Measurements from ENCODE around the gene KLHL26.

Gene KLHL26

GRCh38 chr19:18648973-18649315 is 12.1 kb downstream of the KLHL26 start:
- no peak for DNase-seq

GRCh38 chr19:18649371-18650020 is 12.7 kb downstream of the KLHL26 start:
- no peak for DNase-seq

GRCh38 chr19:18650021-18650390 is 13.2 kb downstream of the KLHL26 start:
- DNase-seq, result no peak

GRCh38 chr19:18650468-18651041 is 13.7 kb downstream of the KLHL26 start:
- no peak for DNase-seq

- DNase-seq, result no peak
These were observed 14.5 kb downstream of the KLHL26 start for GRCh38 chr19:18651300-18651699.

- no peak for DNase-seq
These were observed 14.9 kb downstream of the KLHL26 start for GRCh38 chr19:18651733-18652132.

- DNase-seq, result no peak
These were observed 17.0 kb downstream of the KLHL26 start for GRCh38 chr19:18653853-18654252.

- DNase-seq, result no peak
These were observed 17.6 kb downstream of the KLHL26 start for GRCh38 chr19:18654469-18654868.

- no peak for DNase-seq
These were observed 18.5 kb downstream of the KLHL26 start for GRCh38 chr19:18655173-18655844.

DNA sequence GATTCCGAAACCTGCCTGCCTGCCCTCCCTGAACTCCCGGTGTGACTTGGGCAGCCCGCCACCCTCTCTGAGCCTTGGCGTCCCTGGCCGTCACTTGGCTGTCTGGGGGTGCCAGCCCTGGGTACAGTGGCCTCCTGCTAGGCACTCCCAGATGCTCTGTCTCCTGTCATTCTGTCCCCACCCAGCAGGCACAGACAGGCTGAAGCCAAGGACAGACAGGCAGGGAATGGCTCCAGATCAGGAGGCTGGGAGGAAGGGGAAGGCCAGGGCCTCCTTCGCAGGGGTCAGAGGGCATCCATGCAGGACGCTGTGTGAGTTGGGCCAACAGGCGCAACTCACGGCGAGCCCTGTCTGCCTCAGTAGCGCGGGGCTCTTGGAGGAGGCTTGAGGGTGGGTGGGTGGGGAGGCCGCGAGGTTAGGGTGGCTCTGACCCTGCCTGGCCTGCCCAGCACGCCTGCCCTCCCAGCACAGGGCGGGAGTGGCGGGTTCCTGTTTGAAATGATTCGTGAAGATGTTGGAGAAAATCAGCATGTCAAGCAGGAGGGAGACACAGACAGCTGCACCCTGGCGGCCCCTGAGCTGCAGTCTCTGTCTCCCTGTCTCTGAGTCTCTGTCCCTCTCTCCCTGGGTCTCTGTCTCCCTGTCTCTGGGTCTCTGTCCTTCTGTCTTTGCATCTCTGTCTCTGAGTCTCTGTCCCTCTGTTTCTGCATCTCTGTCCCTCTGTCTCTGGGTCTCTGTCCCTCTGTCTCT is 19.7 kb downstream of the KLHL26 start:
- DNase-seq, result no peak

DNA sequence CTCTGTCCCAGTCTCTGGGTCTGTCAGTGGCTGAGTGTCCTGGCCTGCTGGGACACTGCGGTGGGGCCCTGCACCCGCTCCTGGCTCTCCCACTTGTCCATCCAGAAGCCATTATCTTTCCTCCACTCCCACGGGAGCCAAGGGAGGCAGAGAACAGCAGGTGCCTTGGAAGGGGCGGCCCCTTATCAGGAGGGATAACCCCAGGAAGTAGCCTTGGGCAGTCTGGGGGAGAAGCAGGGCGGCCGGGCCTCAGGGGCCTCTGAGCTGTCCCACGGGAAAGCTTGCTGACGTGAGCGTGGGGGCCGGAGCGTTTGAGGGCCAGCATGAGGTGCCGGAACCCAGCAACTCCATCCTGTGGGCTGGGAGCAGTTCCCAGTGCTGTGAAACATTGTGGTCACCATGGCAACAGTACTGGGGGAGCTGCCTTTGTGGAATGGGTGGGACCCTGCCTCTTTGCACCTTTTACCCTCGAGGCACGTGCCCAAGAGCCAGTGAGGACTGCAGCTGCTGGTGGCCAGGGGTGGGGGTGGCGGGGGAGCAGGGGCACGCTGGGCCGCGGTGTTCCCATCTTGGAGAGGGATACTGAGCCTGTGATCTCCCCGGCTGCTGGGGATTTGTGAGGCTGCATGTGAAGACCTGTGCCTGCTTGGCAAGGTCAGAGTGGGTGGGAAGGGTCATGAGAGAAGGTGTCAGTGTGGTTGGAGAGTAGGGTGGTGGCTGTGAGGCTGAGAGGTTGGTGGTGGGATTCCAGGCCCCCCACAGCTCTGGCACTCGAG is 20.9 kb downstream of the KLHL26 start:
- no peak for DNase-seq

GRCh38 chr19:18658366-18658855 is 21.6 kb downstream of the KLHL26 start:
- no peak for DNase-seq

DNA sequence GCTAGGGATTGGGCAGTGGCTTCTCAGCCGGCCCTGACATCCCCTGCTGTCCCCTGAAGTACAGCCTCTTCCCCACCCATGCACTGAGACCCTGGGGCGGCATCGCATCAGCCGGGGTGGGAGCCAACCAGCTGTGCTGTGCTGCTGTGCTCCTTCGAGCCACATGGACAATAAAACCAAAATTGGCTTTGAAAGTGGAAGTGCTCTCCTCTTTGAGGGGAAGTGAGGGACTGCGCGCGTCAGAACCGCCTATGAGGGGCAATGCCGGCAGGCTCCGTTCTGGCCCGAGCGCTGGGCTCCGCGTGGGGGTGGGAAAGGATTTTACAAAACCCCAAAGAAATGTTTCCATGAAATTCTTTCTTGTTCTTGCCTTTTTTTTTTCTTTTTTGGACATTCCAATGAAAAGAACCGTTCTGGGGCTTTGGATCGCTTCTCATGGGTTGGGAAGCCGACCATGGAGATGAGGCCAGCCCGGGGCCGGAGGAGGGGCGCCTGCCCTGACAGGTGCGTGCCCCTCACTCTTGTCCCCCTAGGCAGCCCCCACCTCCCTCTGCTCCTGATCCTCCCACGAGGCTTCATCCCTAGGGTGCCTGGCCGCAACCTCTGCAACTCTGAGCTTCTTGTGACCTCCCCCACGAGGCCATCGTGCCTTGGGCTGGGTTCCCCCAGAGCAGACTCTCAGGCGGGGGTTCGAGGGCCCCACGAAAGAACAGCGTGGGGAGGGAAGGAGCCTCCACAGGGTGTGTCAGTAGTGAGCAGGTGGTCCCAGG is 22.6 kb downstream of the KLHL26 start:
- DNase-seq, result no peak

- no peak for DNase-seq
These were observed 23.5 kb downstream of the KLHL26 start for GRCh38 chr19:18660051-18660910.

GRCh38 chr19:18660939-18661670 is 24.3 kb downstream of the KLHL26 start:
- DNase-seq, result no peak

- no peak for DNase-seq
These were observed 26.3 kb downstream of the KLHL26 start for GRCh38 chr19:18662972-18663732.

DNA sequence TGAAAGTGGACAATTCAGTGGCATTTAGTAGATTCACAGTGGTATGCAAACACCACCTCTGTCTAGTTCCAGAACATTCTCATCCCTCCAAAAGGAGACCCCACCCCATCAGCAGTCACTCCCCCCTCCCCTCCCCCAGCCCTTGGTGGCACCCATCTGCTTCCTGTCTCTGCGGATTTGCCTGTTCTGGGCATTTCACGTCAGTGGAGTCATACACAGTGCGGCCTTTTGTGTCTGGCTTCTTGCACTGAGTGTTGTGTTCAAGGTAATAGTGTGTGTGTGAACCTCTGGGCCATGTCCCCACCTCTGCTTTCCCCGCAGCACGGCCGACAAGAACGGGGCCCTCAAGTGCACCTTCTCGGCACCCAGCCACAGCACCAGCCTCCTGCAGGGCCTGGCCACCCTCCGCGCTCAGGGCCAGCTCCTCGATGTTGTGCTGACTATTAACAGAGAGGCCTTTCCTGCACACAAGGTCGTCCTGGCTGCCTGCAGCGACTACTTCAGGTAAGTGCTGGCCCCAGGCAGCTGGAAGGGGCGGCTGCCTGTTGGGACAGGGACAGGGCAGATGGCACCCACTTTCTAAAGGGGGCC is 27.2 kb downstream of the KLHL26 start:
- peak; percentile 53 for DNase-seq

- DNase-seq, result no peak
These were observed 29.0 kb downstream of the KLHL26 start for GRCh38 chr19:18665771-18666202.

DNA sequence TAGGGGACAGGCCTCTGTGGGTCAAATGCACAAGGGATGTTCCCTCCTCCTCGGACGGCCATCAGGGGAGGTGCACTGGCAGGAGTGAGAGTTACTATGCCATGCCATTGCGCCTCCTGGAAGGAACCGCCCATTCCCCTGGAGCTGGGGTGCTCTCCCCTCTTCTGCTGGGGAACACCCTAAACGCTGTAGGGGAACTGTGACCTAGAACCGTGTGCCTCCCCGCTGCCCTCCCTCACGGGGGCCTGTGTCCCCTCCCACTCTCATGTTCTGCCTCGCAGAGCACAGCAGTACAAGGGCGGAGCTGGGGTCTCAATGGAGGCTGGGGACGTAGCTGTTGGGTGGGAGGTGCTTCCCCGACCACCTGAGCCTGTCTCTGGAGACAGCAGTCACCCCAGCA is 29.5 kb downstream of the KLHL26 start:
- no peak for DNase-seq
